RWPE2 (cell line): Measurements from ENCODE around the gene HS3ST3B1.
A peak's percentile ranks its signal among the peaks of the same experiment; 100 is the strongest.

Experiments
- ATAC-seq: fragments of 200-7000 bp; cut with Tn5 transposase; 3 replicates; pipeline ENCODE4 v1.9.1; 2021; ENCODE audit warnings: low read depth
- DNase-seq: peaks from one replicate; pipeline ENCODE4 v3.0.0-alpha.2; 2020; ENCODE audit warnings: low spot score
- H3K27ac ChIP-seq: fragments of 450-650 bp; 2 replicates; pipeline ENCODE4 v1.5.1; 2017; ENCODE audit warnings: mild to moderate bottlenecking; ENCODE audit not compliant: poor library complexity, severe bottlenecking
- H3K27me3 ChIP-seq: fragments of 250-450 bp; sonication (Bioruptor Pico); 2 replicates; pipeline ENCODE4 v1.5.1; 2021; ENCODE audit warnings: mild to moderate bottlenecking, moderate library complexity; ENCODE audit not compliant: insufficient read depth, poor library complexity, severe bottlenecking
- H3K36me3 ChIP-seq: fragments of 250-450 bp; sonication (Bioruptor Pico); 2 replicates; pipeline ENCODE4 v1.5.1; 2020; ENCODE audit warnings: low read depth, mild to moderate bottlenecking, moderate library complexity
- H3K4me1 ChIP-seq: fragments of 250-450 bp; sonication (Bioruptor Pico); 2 replicates; pipeline ENCODE4 v1.5.1; 2021; ENCODE audit warnings: mild to moderate bottlenecking, moderate library complexity; ENCODE audit not compliant: insufficient read depth, poor library complexity, severe bottlenecking
- H3K4me3 ChIP-seq: fragments of 250-450 bp; sonication (Bioruptor Pico); 2 replicates; pipeline ENCODE4 v1.5.1; 2021; ENCODE audit warnings: mild to moderate bottlenecking, moderate library complexity; ENCODE audit not compliant: severe bottlenecking
- H3K9me3 ChIP-seq: fragments of 250-450 bp; sonication (Bioruptor Pico); 2 replicates; pipeline ENCODE4 v1.5.1; 2021; ENCODE audit warnings: mild to moderate bottlenecking, moderate library complexity; ENCODE audit not compliant: severe bottlenecking
- TF ChIP-seq, protein P1 (sequence below): fragments of 450-650 bp; IDR thresholded peaks from one replicate; pipeline ENCODE4 v1.5.1; 2017; ENCODE audit warnings: mild to moderate bottlenecking, moderate library complexity; ENCODE audit not compliant: poor library complexity, severe bottlenecking

Gene HS3ST3B1

GRCh38 chr17:14300575-14301278 lies at the start of gene HS3ST3B1:
Gene HS3ST3B1, plus strand, starts transcription at chr17:14301081. Its CDS starts 438 bp downstream, at chr17:14301519.
- TF ChIP-seq, protein P1, sequence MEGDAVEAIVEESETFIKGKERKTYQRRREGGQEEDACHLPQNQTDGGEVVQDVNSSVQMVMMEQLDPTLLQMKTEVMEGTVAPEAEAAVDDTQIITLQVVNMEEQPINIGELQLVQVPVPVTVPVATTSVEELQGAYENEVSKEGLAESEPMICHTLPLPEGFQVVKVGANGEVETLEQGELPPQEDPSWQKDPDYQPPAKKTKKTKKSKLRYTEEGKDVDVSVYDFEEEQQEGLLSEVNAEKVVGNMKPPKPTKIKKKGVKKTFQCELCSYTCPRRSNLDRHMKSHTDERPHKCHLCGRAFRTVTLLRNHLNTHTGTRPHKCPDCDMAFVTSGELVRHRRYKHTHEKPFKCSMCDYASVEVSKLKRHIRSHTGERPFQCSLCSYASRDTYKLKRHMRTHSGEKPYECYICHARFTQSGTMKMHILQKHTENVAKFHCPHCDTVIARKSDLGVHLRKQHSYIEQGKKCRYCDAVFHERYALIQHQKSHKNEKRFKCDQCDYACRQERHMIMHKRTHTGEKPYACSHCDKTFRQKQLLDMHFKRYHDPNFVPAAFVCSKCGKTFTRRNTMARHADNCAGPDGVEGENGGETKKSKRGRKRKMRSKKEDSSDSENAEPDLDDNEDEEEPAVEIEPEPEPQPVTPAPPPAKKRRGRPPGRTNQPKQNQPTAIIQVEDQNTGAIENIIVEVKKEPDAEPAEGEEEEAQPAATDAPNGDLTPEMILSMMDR, result peak; percentile 27
- peaks cover 4% of the 10 kb centered on the region for H3K4me1 ChIP-seq
- H3K36me3 ChIP-seq, result no peaks in the 10 kb centered on the region
- no peaks in the 10 kb centered on the region for H3K9me3 ChIP-seq
- H3K4me3 ChIP-seq, result peak within 1 kb of the TSS; percentile 51
- H3K27me3 ChIP-seq, result peaks cover 45% of the 10 kb centered on the region
- ATAC-seq (peak; percentile 88), DNase-seq (peak; percentile 99)
- peak within 1 kb of the TSS; percentile 39 for H3K27ac ChIP-seq

GRCh38 chr17:14261406-14261805 lies 39.5 kb upstream of the HS3ST3B1 start:
- ATAC-seq, result no peak
- no peak for DNase-seq
- H3K27ac ChIP-seq, result no peak overlapping the region

DNA sequence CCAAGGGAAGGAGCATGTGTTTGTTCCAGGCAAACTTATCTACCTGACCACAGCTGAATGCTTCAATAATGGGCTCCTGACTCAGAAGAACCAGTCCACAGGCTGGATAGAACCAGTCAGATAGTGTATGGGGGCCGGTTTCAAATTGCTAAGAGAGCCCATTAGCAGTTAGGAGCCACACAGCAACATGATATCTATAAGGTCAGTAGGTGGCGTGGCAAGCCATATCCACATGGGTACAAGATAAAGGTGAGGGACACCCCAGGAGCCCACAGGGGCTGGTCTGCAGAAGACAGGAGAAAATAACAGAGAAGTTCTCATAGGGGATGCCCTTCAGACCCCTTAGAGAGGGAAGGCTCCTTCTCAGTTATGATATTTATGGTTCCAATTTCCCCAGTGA lies 32.6 kb upstream of the HS3ST3B1 start:
- no peaks in the 10 kb centered on the region for H3K36me3 ChIP-seq
- ATAC-seq, result no peak
- no peaks in the 10 kb centered on the region for H3K9me3 ChIP-seq
- no peaks in the 10 kb centered on the region for H3K4me1 ChIP-seq
- no peak overlapping the region for H3K4me3 ChIP-seq
- H3K27ac ChIP-seq, result no peak overlapping the region
- TF ChIP-seq, protein P1, result no peak
- DNase-seq, result no peak
- peaks cover 7% of the 10 kb centered on the region for H3K27me3 ChIP-seq

More at GRCh38 chr17:14261406-14261805, 39.5 kb upstream of the HS3ST3B1 start:
- no peaks in the 10 kb centered on the region for H3K36me3 ChIP-seq
- H3K27me3 ChIP-seq, result peaks cover 3% of the 10 kb centered on the region
- H3K4me1 ChIP-seq, result no peaks in the 10 kb centered on the region
- TF ChIP-seq, protein P1, result no peak
- H3K9me3 ChIP-seq, result no peaks in the 10 kb centered on the region
- no peak overlapping the region for H3K4me3 ChIP-seq

DNA sequence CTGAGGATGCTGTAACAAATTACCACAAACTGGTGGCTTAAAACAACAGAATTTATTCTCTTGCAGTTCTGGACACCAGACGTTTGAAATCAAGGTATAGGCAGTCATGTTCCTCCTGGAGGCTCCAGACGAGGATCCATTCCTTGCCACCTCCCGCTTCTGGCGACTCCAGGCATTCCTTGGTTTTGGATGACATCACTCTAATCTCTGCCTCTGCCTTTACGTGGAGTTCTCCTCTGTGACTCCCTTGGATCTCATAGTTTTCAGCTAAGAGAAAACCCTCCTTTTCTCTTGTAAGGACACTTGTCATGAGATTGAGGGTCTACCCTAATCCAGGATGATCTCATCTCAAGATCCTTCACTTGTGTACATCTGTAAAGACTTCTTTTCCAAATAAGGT lies 31.4 kb upstream of the HS3ST3B1 start:
- Histone ChIP-seq H3K27me3 (peaks cover 11% of the 10 kb centered on the region), H3K36me3 (no peaks in the 10 kb centered on the region), H3K4me1 (no peaks in the 10 kb centered on the region), H3K27ac (no peak overlapping the region), H3K9me3 (no peaks in the 10 kb centered on the region), H3K4me3 (no peak overlapping the region)
- DNase-seq, result no peak
- TF ChIP-seq, protein P1, result no peak
- no peak for ATAC-seq

DNA sequence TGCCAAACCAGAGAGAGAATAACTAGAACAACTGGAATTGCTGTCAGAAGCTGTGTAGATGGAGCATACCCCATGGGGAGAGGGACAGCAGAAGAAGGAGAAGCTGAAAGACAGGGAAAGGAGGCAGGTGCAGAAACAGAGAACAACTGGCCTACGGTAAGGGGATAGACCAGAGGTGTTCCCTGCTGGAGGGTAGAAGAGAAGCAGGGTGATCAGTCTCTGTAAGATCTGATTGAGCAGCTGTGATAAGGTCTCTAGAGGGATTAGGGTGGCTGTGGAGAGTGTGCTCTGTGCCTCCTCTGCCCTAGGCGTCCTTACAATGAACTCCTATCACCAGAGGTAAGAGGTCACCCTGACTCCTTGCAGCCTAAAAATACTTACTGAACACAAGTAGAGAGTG lies 30.4 kb upstream of the HS3ST3B1 start:
- H3K4me3 ChIP-seq, result no peak overlapping the region
- no peak for DNase-seq
- H3K36me3 ChIP-seq, result no peaks in the 10 kb centered on the region
- no peak overlapping the region for H3K27ac ChIP-seq
- ATAC-seq, result no peak
- no peaks in the 10 kb centered on the region for H3K9me3 ChIP-seq
- no peaks in the 10 kb centered on the region for H3K4me1 ChIP-seq
- TF ChIP-seq, protein P1, result no peak
- H3K27me3 ChIP-seq, result peaks cover 11% of the 10 kb centered on the region
